SIG-M5 treated with dmso at 0.1 percent for 504 hours (cell line): ENCODE data around the gene TRAPPC10.

Experiments
- DNase-seq: peaks from one replicate; lab custom pipeline; 2025; ENCODE audit not compliant: unreplicated experiment; lab: John Stamatoyannopoulos, UW

Gene TRAPPC10

GRCh38 chr21:43981151-43981870, 30.8 kb upstream of the TRAPPC10 start:
- no peak for DNase-seq

- no peak for DNase-seq
These were observed 30.3 kb upstream of the TRAPPC10 start for GRCh38 chr21:43981871-43982210.

GRCh38 chr21:43982489-43983078, 29.5 kb upstream of the TRAPPC10 start:
- no peak for DNase-seq

GRCh38 chr21:43983390-43983789, 28.7 kb upstream of the TRAPPC10 start:
- no peak for DNase-seq

- DNase-seq = no peak
These were observed 28.2 kb upstream of the TRAPPC10 start for GRCh38 chr21:43983860-43984420.

GRCh38 chr21:43984905-43985689, 27.0 kb upstream of the TRAPPC10 start:
- DNase-seq = no peak

- no peak for DNase-seq
These were observed 26.3 kb upstream of the TRAPPC10 start for GRCh38 chr21:43985690-43986251.

- DNase-seq = no peak
These were observed 25.3 kb upstream of the TRAPPC10 start for GRCh38 chr21:43986544-43987451.

- DNase-seq = no peak
These were observed 24.6 kb upstream of the TRAPPC10 start for GRCh38 chr21:43987509-43987908.

GRCh38 chr21:43988016-43988415, 24.1 kb upstream of the TRAPPC10 start:
- DNase-seq = no peak

- DNase-seq = no peak
These were observed 23.4 kb upstream of the TRAPPC10 start for GRCh38 chr21:43988506-43989230.

- no peak for DNase-seq
These were observed 22.7 kb upstream of the TRAPPC10 start for GRCh38 chr21:43989401-43989800.

GRCh38 chr21:43991447-43991991, 20.6 kb upstream of the TRAPPC10 start:
- no peak for DNase-seq

GRCh38 chr21:43992121-43992520, 20.0 kb upstream of the TRAPPC10 start:
- DNase-seq = no peak

GRCh38 chr21:43993420-43993934, 18.6 kb upstream of the TRAPPC10 start:
- DNase-seq = no peak

GRCh38 chr21:43994085-43994484, 18.0 kb upstream of the TRAPPC10 start:
- DNase-seq = no peak

GRCh38 chr21:43994646-43995045, 17.5 kb upstream of the TRAPPC10 start:
- no peak for DNase-seq

GRCh38 chr21:43995521-43996105, 16.5 kb upstream of the TRAPPC10 start:
- DNase-seq = no peak
